Panc1 (cell line): ENCODE data around the gene IRX4.

ENCODE experiments used
- CTCF ChIP-seq: fragments of 450-650 bp; IDR thresholded peaks from 2 replicates; pipeline ENCODE4 v1.5.1; 2017; ENCODE audit warnings: mild to moderate bottlenecking
- POLR2AphosphoS5 ChIP-seq: IDR thresholded peaks from 2 replicates; pipeline ENCODE4 v1.6.1; 2012; ENCODE audit warnings: mild to moderate bottlenecking, low read depth, low read length, moderate library complexity

DNA sequence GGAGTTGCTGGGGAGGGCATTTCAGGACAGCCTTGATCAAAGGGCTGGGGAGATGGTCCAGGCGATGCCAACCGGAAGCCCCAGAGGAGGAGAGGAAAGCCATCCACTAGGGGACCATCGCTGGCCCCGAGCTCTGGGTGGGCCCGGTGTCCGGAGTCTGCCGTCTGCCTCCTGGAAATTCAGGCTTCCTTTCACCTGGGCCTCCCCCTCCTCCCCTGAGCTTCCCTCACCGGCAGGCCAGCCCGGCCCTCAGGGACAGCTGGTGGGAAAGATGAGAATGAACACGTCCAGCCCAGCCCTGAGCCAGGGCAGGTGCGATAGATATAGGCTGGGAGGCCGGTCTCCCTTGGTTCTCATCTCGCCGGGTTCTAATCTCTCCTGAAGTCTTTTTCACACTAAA is 17.2 kb downstream of the IRX4 start:
- TF ChIP-seq POLR2AphosphoS5 (no peak), CTCF (no peak)
